ENCODE results near the gene SMARCA1.

SMARCA1 gene

DNA sequence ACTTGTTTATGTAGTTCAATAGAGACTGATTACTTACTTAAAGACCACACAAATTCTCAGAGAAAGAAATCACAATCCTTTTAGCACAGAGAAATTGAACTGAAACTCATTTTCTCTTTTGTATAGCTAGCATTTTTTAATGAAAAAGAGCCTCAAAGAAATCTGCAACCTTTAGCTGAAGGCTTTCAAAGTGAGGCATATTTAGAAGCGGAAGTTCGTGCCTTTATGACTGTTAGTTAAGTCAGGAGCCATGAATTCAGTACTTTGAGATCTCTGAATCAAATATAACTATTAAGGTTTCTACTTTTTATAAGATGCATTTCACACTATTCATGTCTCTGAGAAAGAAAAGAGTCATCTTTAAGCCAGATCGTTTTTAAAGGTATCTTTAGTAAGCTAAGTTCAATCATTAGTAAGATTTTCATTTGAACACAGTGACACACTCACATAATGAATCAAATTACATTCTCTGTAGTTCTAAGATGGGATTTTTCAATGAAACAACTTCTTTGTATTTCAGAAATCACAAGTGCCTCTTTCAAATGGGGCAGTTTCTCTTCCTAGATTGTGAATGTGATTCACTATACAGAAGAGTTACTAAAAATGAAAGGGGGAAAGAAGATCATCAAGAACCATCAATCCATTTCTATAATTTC lies 61.4 kb downstream of the SMARCA1 start:
- H3K9me3 ChIP-seq (ENCODE audit: insufficient read depth, low read length), result no peaks in the 10 kb centered on the region
- peaks cover 2% of the 10 kb centered on the region for H3K36me3 ChIP-seq (ENCODE audit: insufficient read depth, insufficient read length, low read length)
- no peaks in the 10 kb centered on the region for H3K4me1 ChIP-seq (ENCODE audit: insufficient read depth, insufficient read length)
- no peak overlapping the region for H3K9ac ChIP-seq (ENCODE audit: insufficient read length, low read depth)
- H3K27me3 ChIP-seq (ENCODE audit: insufficient read depth, insufficient read length), result no peaks in the 10 kb centered on the region
- no peak for DNase-seq (ENCODE audit: low read depth, low spot score)
- no peak for TF ChIP-seq ZNF274 (IDR thresholded peaks at IDR 0.05; ENCODE audit: low read depth, low read length)
- TF ChIP-seq YY1 (IDR thresholded peaks at IDR 0.05; ENCODE audit: insufficient read depth, insufficient read length), result no peak
- no peak for TF ChIP-seq SUZ12 (IDR thresholded peaks at IDR 0.05; ENCODE audit: extremely low read depth, insufficient read depth, insufficient read length)
- H3K4me3 ChIP-seq (ENCODE audit: insufficient read length, low read depth), result no peak overlapping the region

GRCh38 chrX:129452523-129452922 lies 70.8 kb downstream of the SMARCA1 start:
- Histone ChIP-seq H3K4me3 (ENCODE audit: insufficient read length, low read depth) (no peak overlapping the region), H3K9me3 (ENCODE audit: insufficient read depth, low read length) (no peaks in the 10 kb centered on the region), H3K4me1 (ENCODE audit: insufficient read depth, insufficient read length) (no peaks in the 10 kb centered on the region), H3K36me3 (ENCODE audit: insufficient read depth, insufficient read length, low read length) (no peaks in the 10 kb centered on the region), H3K27me3 (ENCODE audit: insufficient read depth, insufficient read length) (no peaks in the 10 kb centered on the region), H3K9ac (ENCODE audit: insufficient read length, low read depth) (no peak overlapping the region)
- TF ChIP-seq YY1 (IDR thresholded peaks at IDR 0.05; ENCODE audit: insufficient read depth, insufficient read length) (no peak), ZNF274 (IDR thresholded peaks at IDR 0.05; ENCODE audit: low read depth, low read length) (no peak), SUZ12 (IDR thresholded peaks at IDR 0.05; ENCODE audit: extremely low read depth, insufficient read depth, insufficient read length) (no peak)
- no peak for DNase-seq (ENCODE audit: low read depth, low spot score)

GRCh38 chrX:129450123-129450522 lies 73.2 kb downstream of the SMARCA1 start:
- no peak for DNase-seq (ENCODE audit: low read depth, low spot score)
- H3K4me3 ChIP-seq (ENCODE audit: insufficient read length, low read depth), result no peak overlapping the region
- no peaks in the 10 kb centered on the region for H3K9me3 ChIP-seq (ENCODE audit: insufficient read depth, low read length)
- H3K27me3 ChIP-seq (ENCODE audit: insufficient read depth, insufficient read length), result no peaks in the 10 kb centered on the region
- no peaks in the 10 kb centered on the region for H3K36me3 ChIP-seq (ENCODE audit: insufficient read depth, insufficient read length, low read length)
- H3K9ac ChIP-seq (ENCODE audit: insufficient read length, low read depth), result no peak overlapping the region
- TF ChIP-seq ZNF274 (IDR thresholded peaks at IDR 0.05; ENCODE audit: low read depth, low read length) (no peak), YY1 (IDR thresholded peaks at IDR 0.05; ENCODE audit: insufficient read depth, insufficient read length) (no peak), SUZ12 (IDR thresholded peaks at IDR 0.05; ENCODE audit: extremely low read depth, insufficient read depth, insufficient read length) (no peak)
- no peaks in the 10 kb centered on the region for H3K4me1 ChIP-seq (ENCODE audit: insufficient read depth, insufficient read length)

DNA sequence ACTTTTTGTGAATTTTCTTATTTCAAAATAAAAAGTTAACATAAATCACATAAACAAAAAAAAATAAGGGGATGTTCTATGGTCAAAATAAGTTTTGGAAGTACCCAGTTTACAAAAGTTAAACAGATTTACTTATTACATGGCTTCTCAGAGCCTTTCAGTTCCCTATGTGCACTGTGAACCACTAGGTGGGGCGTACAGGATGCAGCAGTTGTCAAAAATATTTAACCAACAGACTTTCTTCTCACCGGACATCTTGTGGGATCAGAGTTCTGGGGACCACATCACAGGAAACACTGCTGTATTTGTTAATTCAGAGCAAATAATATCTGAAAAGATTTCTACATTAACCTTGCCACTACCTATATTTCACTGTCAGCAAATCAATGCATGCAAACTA lies 74.1 kb downstream of the SMARCA1 start:
- H3K4me1 ChIP-seq (ENCODE audit: insufficient read depth, insufficient read length), result no peaks in the 10 kb centered on the region
- TF ChIP-seq SUZ12 (IDR thresholded peaks at IDR 0.05; ENCODE audit: extremely low read depth, insufficient read depth, insufficient read length) (no peak), YY1 (IDR thresholded peaks at IDR 0.05; ENCODE audit: insufficient read depth, insufficient read length) (no peak), ZNF274 (IDR thresholded peaks at IDR 0.05; ENCODE audit: low read depth, low read length) (no peak)
- H3K9ac ChIP-seq (ENCODE audit: insufficient read length, low read depth), result no peak overlapping the region
- DNase-seq (ENCODE audit: low read depth, low spot score), result no peak
- no peak overlapping the region for H3K4me3 ChIP-seq (ENCODE audit: insufficient read length, low read depth)
- no peaks in the 10 kb centered on the region for H3K9me3 ChIP-seq (ENCODE audit: insufficient read depth, low read length)
- H3K27me3 ChIP-seq (ENCODE audit: insufficient read depth, insufficient read length), result no peaks in the 10 kb centered on the region
- H3K36me3 ChIP-seq (ENCODE audit: insufficient read depth, insufficient read length, low read length), result no peaks in the 10 kb centered on the region

- Histone ChIP-seq H3K9me3 (ENCODE audit: insufficient read depth, low read length) (no peaks in the 10 kb centered on the region), H3K36me3 (ENCODE audit: insufficient read depth, insufficient read length, low read length) (no peaks in the 10 kb centered on the region), H3K9ac (ENCODE audit: insufficient read length, low read depth) (no peak overlapping the region), H3K27me3 (ENCODE audit: insufficient read depth, insufficient read length) (no peaks in the 10 kb centered on the region), H3K4me1 (ENCODE audit: insufficient read depth, insufficient read length) (no peaks in the 10 kb centered on the region), H3K4me3 (ENCODE audit: insufficient read length, low read depth) (no peak overlapping the region)
- no peak for DNase-seq (ENCODE audit: low read depth, low spot score)
- no peak for TF ChIP-seq YY1 (IDR thresholded peaks at IDR 0.05; ENCODE audit: insufficient read depth, insufficient read length)
- no peak for TF ChIP-seq SUZ12 (IDR thresholded peaks at IDR 0.05; ENCODE audit: extremely low read depth, insufficient read depth, insufficient read length)
- no peak for TF ChIP-seq ZNF274 (IDR thresholded peaks at IDR 0.05; ENCODE audit: low read depth, low read length)
Observed at GRCh38 chrX:129445436-129445835, 77.9 kb downstream of the SMARCA1 start.

GRCh38 chrX:129433945-129434344 lies 89.3 kb downstream of the SMARCA1 start:
- no peak for TF ChIP-seq SUZ12 (IDR thresholded peaks at IDR 0.05; ENCODE audit: extremely low read depth, insufficient read depth, insufficient read length)
- no peak for TF ChIP-seq ZNF274 (IDR thresholded peaks at IDR 0.05; ENCODE audit: low read depth, low read length)
- no peak for TF ChIP-seq YY1 (IDR thresholded peaks at IDR 0.05; ENCODE audit: insufficient read depth, insufficient read length)
- DNase-seq (ENCODE audit: low read depth, low spot score), result no peak
- Histone ChIP-seq H3K4me1 (ENCODE audit: insufficient read depth, insufficient read length) (no peaks in the 10 kb centered on the region), H3K27me3 (ENCODE audit: insufficient read depth, insufficient read length) (no peaks in the 10 kb centered on the region), H3K4me3 (ENCODE audit: insufficient read length, low read depth) (no peak overlapping the region), H3K9me3 (ENCODE audit: insufficient read depth, low read length) (no peaks in the 10 kb centered on the region), H3K9ac (ENCODE audit: insufficient read length, low read depth) (no peak overlapping the region), H3K36me3 (ENCODE audit: insufficient read depth, insufficient read length, low read length) (peaks cover 4% of the 10 kb centered on the region)

DNA sequence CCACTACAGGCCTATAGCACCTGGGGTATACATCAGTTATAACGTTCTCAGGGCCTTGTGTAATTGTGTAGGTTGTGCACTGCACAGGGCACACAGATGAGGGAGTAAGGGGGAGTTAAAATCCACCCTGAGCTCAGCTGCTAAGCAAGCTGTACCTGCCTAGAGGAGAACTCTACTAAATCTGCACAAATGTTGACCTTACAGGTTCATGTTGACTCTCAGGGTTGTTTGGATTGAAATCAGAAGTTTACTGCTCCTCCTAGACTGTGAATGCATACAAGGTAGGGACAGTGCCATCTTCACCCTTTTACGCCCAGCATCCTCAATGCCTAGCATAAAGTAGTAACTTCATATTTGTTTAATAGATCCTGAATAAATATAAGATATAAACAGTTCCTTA lies 89.8 kb downstream of the SMARCA1 start:
- Histone ChIP-seq H3K9ac (ENCODE audit: insufficient read length, low read depth) (no peak overlapping the region), H3K9me3 (ENCODE audit: insufficient read depth, low read length) (no peaks in the 10 kb centered on the region), H3K27me3 (ENCODE audit: insufficient read depth, insufficient read length) (no peaks in the 10 kb centered on the region), H3K4me1 (ENCODE audit: insufficient read depth, insufficient read length) (no peaks in the 10 kb centered on the region), H3K4me3 (ENCODE audit: insufficient read length, low read depth) (no peak overlapping the region), H3K36me3 (ENCODE audit: insufficient read depth, insufficient read length, low read length) (peaks cover 4% of the 10 kb centered on the region)
- DNase-seq (ENCODE audit: low read depth, low spot score), result no peak
- TF ChIP-seq SUZ12 (IDR thresholded peaks at IDR 0.05; ENCODE audit: extremely low read depth, insufficient read depth, insufficient read length) (no peak), ZNF274 (IDR thresholded peaks at IDR 0.05; ENCODE audit: low read depth, low read length) (no peak), YY1 (IDR thresholded peaks at IDR 0.05; ENCODE audit: insufficient read depth, insufficient read length) (no peak)

All from NT2/D1 (cell line).